Hepatocyte (in vitro differentiated cells): ENCODE measurements around the gene SFXN5. TPM values are rescaled to one million over a fixed set of nuclear protein-coding genes. Genes with fewer than 3 reads are reported as not detected.
A peak's percentile ranks its signal among the peaks of the same experiment; 100 is the strongest.

Experiments used
- DNase-seq: peaks from one replicate; pipeline ENCODE4 v3.0.0-alpha.2; 2016; ENCODE audit warnings: low spot score
- H2AFZ ChIP-seq: fragments of 200-600 bp; sonication (generic); 2 replicates; pipeline ENCODE4 v1.6.0; 2016; ENCODE audit warnings: antibody characterized with exemption, mild to moderate bottlenecking
- H3K27ac ChIP-seq: fragments of 200-600 bp; sonication (generic); 2 replicates; pipeline ENCODE4 v1.5.1; 2016; ENCODE audit warnings: mild to moderate bottlenecking
- H3K27me3 ChIP-seq: fragments of 200-600 bp; sonication (generic); 2 replicates; pipeline ENCODE4 v1.6.1; 2016
- H3K36me3 ChIP-seq: fragments of 200-600 bp; sonication (generic); replicated peaks from 2 replicates; pipeline ENCODE4 v1.5.1; 2016; ENCODE audit warnings: low read depth; ENCODE audit not compliant: insufficient read depth
- H3K4me1 ChIP-seq: fragments of 200-600 bp; sonication (generic); 2 replicates; pipeline ENCODE4 v1.5.1; 2016; ENCODE audit warnings: mild to moderate bottlenecking, moderate library complexity; ENCODE audit not compliant: insufficient read depth
- H3K4me2 ChIP-seq: fragments of 200-600 bp; sonication (generic); 2 replicates; pipeline ENCODE4 v1.6.0; 2016
- H3K4me3 ChIP-seq: fragments of 200-600 bp; sonication (generic); 2 replicates; pipeline ENCODE4 v1.5.1; 2016; ENCODE audit warnings: mild to moderate bottlenecking
- H3K79me2 ChIP-seq: fragments of 200-600 bp; sonication (generic); 2 replicates; pipeline ENCODE4 v1.6.0; 2017; ENCODE audit warnings: mild to moderate bottlenecking
- H3K9me2 ChIP-seq: fragments of 200-600 bp; sonication (generic); replicated peaks from 2 replicates; pipeline ENCODE4 v1.6.0; 2017; ENCODE audit warnings: mild to moderate bottlenecking; ENCODE audit not compliant: insufficient read depth
- H3K9me3 ChIP-seq: fragments of 200-600 bp; sonication (generic); 2 replicates; pipeline ENCODE4 v1.5.1; 2016; ENCODE audit warnings: low read depth, mild to moderate bottlenecking
- H4K20me1 ChIP-seq: fragments of 200-600 bp; sonication (generic); 2 replicates; pipeline ENCODE4 v1.6.0; 2016; ENCODE audit warnings: mild to moderate bottlenecking; ENCODE audit not compliant: insufficient read depth, poor library complexity, severe bottlenecking
- EZH2 ChIP-seq: fragments of 200-600 bp; sonication (generic); IDR thresholded peaks from 2 replicates; pipeline ENCODE4 v1.6.1; 2016; ENCODE audit warnings: antibody characterized with exemption, mild to moderate bottlenecking, borderline replicate concordance
- EZH2phosphoT487 ChIP-seq: fragments of 200-600 bp; sonication (generic); IDR thresholded peaks from one replicate; pipeline ENCODE4 v1.6.1; 2018; ENCODE audit warnings: antibody characterized with exemption, mild to moderate bottlenecking, low read depth, moderate library complexity; ENCODE audit not compliant: unreplicated experiment, severe bottlenecking
- WGBS: methylation state at CpG from one replicate; pipeline ENCODE4 v1.1.6; 2016; ENCODE audit warnings: low lambda C conversion rate; ENCODE audit errors: missing lambda C conversion rate; 5-methylcytosine and 5-hydroxymethylcytosine counted together
- polyA plus RNA-seq: library from polyadenylated mRNA; unstranded; fragments of >200 nt; fragmentation: Nextera tagmentation; extraction: Ambion mirVana; gene quantifications from 2 replicates; pipeline ENCODE4 v1.2.1, GENCODE V29; 2016
- total RNA-seq: library from RNA; depleted of rRNA; stranded (reverse); fragments of >200 nt; gene quantifications from 2 replicates; pipeline ENCODE4 v1.2.3, GENCODE V29; 2014
- TF ChIP-seq, protein P1 (sequence below): fragments of 200-600 bp; sonication (generic); IDR thresholded peaks from 2 replicates; pipeline ENCODE4 v1.5.1; 2016; ENCODE audit warnings: antibody characterized with exemption, mild to moderate bottlenecking; ENCODE audit not compliant: poor library complexity

SFXN5 gene
- total and polyA plus RNA-seq, 2 experiments from 2014 or later = 25.8 to 34.6 TPM

GRCh38 chr2:73004889-73005596 lies 66.5 kb downstream of the SFXN5 start:
- TF ChIP-seq, protein P1, sequence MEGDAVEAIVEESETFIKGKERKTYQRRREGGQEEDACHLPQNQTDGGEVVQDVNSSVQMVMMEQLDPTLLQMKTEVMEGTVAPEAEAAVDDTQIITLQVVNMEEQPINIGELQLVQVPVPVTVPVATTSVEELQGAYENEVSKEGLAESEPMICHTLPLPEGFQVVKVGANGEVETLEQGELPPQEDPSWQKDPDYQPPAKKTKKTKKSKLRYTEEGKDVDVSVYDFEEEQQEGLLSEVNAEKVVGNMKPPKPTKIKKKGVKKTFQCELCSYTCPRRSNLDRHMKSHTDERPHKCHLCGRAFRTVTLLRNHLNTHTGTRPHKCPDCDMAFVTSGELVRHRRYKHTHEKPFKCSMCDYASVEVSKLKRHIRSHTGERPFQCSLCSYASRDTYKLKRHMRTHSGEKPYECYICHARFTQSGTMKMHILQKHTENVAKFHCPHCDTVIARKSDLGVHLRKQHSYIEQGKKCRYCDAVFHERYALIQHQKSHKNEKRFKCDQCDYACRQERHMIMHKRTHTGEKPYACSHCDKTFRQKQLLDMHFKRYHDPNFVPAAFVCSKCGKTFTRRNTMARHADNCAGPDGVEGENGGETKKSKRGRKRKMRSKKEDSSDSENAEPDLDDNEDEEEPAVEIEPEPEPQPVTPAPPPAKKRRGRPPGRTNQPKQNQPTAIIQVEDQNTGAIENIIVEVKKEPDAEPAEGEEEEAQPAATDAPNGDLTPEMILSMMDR = no peak
- TF ChIP-seq EZH2phosphoT487 (no peak), EZH2 (no peak)
- 93% methylated on average over 14 of the region's 14 CpGs for WGBS
- no peak overlapping the region for H3K27ac ChIP-seq

GRCh38 chr2:73004466-73004865 lies 67.0 kb downstream of the SFXN5 start:
- no peaks in the 10 kb centered on the region for H3K27me3 ChIP-seq
- no peak overlapping the region for H3K4me2 ChIP-seq
- no peak for TF ChIP-seq EZH2phosphoT487
- no peak for TF ChIP-seq EZH2
- TF ChIP-seq, protein P1 = no peak
- no peak for DNase-seq
- H3K9me2 ChIP-seq = no peaks in the 10 kb centered on the region
- no peaks in the 10 kb centered on the region for H4K20me1 ChIP-seq
- no peaks in the 10 kb centered on the region for H3K36me3 ChIP-seq
- WGBS = 84% methylated on average over 12 of the region's 12 CpGs
- H3K27ac ChIP-seq = no peak overlapping the region
- H2AFZ ChIP-seq = no peak overlapping the region
- H3K9me3 ChIP-seq = no peaks in the 10 kb centered on the region
- no peaks in the 10 kb centered on the region for H3K79me2 ChIP-seq
- H3K4me1 ChIP-seq = peaks cover 12% of the 10 kb centered on the region
- H3K4me3 ChIP-seq = no peak overlapping the region

More at GRCh38 chr2:73004889-73005596, 66.5 kb downstream of the SFXN5 start:
- Histone ChIP-seq H3K4me1 (peaks cover 12% of the 10 kb centered on the region), H3K27me3 (no peaks in the 10 kb centered on the region), H3K36me3 (no peaks in the 10 kb centered on the region), H4K20me1 (no peaks in the 10 kb centered on the region), H3K79me2 (no peaks in the 10 kb centered on the region), H2AFZ (no peak overlapping the region), H3K4me3 (no peak overlapping the region), H3K9me2 (no peaks in the 10 kb centered on the region), H3K4me2 (no peak overlapping the region), H3K9me3 (no peaks in the 10 kb centered on the region)
- no peak for DNase-seq

DNA sequence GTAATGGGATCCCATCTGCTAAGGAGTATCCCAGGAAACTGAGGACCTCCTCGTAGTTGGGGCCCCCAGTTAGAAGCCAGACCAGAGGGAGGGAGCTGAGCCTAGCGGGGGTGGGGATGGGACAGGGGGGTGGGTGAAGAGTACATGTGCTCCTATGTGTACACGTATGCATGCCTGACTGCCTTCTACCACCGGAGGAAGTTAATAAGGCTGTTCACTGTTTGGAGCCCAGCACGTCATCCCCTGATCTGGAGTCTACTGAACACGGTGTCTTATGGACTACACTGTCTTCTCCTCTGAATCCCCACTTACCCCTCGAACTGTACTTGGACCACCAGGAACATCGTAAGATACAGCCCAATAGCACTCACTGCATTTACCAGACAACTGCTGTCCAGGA lies 68.5 kb downstream of the SFXN5 start:
- Histone ChIP-seq H4K20me1 (no peaks in the 10 kb centered on the region), H3K79me2 (no peaks in the 10 kb centered on the region), H2AFZ (no peak overlapping the region), H3K9me2 (no peaks in the 10 kb centered on the region), H3K4me3 (no peak overlapping the region), H3K36me3 (no peaks in the 10 kb centered on the region), H3K4me2 (no peak overlapping the region), H3K9me3 (no peaks in the 10 kb centered on the region), H3K27me3 (no peaks in the 10 kb centered on the region), H3K27ac (no peak overlapping the region), H3K4me1 (peaks cover 12% of the 10 kb centered on the region)
- peak; percentile 2 for DNase-seq
- TF ChIP-seq, protein P1 = no peak
- 92% methylated on average over 8 of the region's 8 CpGs for WGBS
